Large intestine (tissue), 3 donors: ENCODE results near the gene PLA1A. TPM values are rescaled to one million over a fixed set of nuclear protein-coding genes. Genes with fewer than 3 reads are reported as not detected.

Experiments
- DNase-seq, 2 donors: peaks; one replicate each; pipeline versions ENCODE4 v3.0.0 to v3.0.0-alpha.2; 2013
- H3K27ac ChIP-seq: one replicate; pipeline ENCODE4 v1.5.1; 2013; ENCODE audit warnings: low read length
- H3K27me3 ChIP-seq: 2 replicates; pipeline ENCODE4 v1.6.1; 2013; ENCODE audit warnings: low read length; ENCODE audit not compliant: control insufficient read depth, insufficient read depth
- H3K36me3 ChIP-seq: 2 replicates; pipeline ENCODE4 v1.6.1; 2013; ENCODE audit warnings: low read length; ENCODE audit not compliant: control insufficient read depth, insufficient read depth
- H3K4me1 ChIP-seq: one replicate; pipeline ENCODE4 v1.6.1; 2013; ENCODE audit warnings: low read length; ENCODE audit not compliant: control insufficient read depth, insufficient read depth
- H3K4me3 ChIP-seq: one replicate; pipeline ENCODE4 v1.5.1; 2013; ENCODE audit warnings: low read length
- H3K9me3 ChIP-seq: one replicate; pipeline ENCODE4 v1.6.1; 2013; ENCODE audit warnings: mild to moderate bottlenecking, low read depth, low read length, moderate library complexity; ENCODE audit not compliant: control insufficient read depth
- WGBS: methylation state at CpG from one replicate; pipeline ENCODE4 v1.1.5; 2013; ENCODE audit warnings: low lambda C conversion rate; ENCODE audit not compliant: insufficient coverage; 5-methylcytosine and 5-hydroxymethylcytosine counted together
- polyA plus RNA-seq: library from polyadenylated mRNA; unstranded; fragments of 120-200 nt; gene quantifications from one replicate; pipeline ENCODE4 v1.2.1, GENCODE V29; 2013

PLA1A gene
- polyA plus RNA-seq, 1 donor: 9.3 TPM

- no peak overlapping the region for H3K4me3 ChIP-seq
- no peak overlapping the region for H3K27ac ChIP-seq
- H3K4me1 ChIP-seq: no peaks in the 10 kb centered on the region
- DNase-seq: peak in 1 of 2 donors; percentile 5
- H3K9me3 ChIP-seq: no peaks in the 10 kb centered on the region
- WGBS: 67% methylated on average over 1 of the region's 1 CpG
- no peaks in the 10 kb centered on the region for H3K36me3 ChIP-seq
- no peaks in the 10 kb centered on the region for H3K27me3 ChIP-seq
Observed at GRCh38 chr3:119662604-119663373, 65.1 kb downstream of the PLA1A start.

DNA sequence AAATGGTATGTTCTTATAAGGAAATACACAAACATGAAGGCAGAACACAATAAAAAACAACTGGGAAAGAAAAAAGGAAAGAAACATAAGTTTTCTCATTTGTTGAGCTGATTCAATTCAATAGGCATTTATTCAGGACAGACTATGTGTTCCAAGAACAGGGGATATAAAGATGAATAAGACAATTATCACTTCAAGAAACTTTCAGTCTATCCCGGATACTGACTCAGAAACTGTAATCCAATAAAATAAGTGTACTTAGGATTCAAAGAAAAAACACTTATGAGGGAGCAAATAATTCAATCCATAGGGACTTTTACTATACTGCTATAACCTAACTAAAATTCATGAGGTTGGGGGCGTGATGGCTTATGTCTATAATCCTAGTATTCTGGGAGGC is 66.2 kb downstream of the PLA1A start:
- no peaks in the 10 kb centered on the region for H3K9me3 ChIP-seq
- no peaks in the 10 kb centered on the region for H3K4me1 ChIP-seq
- H3K36me3 ChIP-seq: peaks cover 4% of the 10 kb centered on the region
- WGBS: 80% methylated on average over 1 of the region's 2 CpGs
- no peak for DNase-seq
- no peak overlapping the region for H3K27ac ChIP-seq
- H3K4me3 ChIP-seq: no peak overlapping the region
- H3K27me3 ChIP-seq: no peaks in the 10 kb centered on the region

- DNase-seq: no peak
- H3K4me3 ChIP-seq: no peak overlapping the region
- peaks cover 4% of the 10 kb centered on the region for H3K36me3 ChIP-seq
- no CpG with 5 or more reads among the region's 4 CpGs for WGBS
- H3K27ac ChIP-seq: no peak overlapping the region
- no peaks in the 10 kb centered on the region for H3K4me1 ChIP-seq
- no peaks in the 10 kb centered on the region for H3K27me3 ChIP-seq
- H3K9me3 ChIP-seq: no peaks in the 10 kb centered on the region
Observed at GRCh38 chr3:119664370-119664769, 66.7 kb downstream of the PLA1A start.

GRCh38 chr3:119664850-119665379 is 67.2 kb downstream of the PLA1A start:
- no peaks in the 10 kb centered on the region for H3K27me3 ChIP-seq
- H3K9me3 ChIP-seq: no peaks in the 10 kb centered on the region
- no peak overlapping the region for H3K4me3 ChIP-seq
- H3K27ac ChIP-seq: no peak overlapping the region
- DNase-seq: peak; percentile 21 to 60
- H3K36me3 ChIP-seq: peaks cover 5% of the 10 kb centered on the region
- 50% methylated on average over 2 of the region's 4 CpGs for WGBS
- H3K4me1 ChIP-seq: no peaks in the 10 kb centered on the region

DNA sequence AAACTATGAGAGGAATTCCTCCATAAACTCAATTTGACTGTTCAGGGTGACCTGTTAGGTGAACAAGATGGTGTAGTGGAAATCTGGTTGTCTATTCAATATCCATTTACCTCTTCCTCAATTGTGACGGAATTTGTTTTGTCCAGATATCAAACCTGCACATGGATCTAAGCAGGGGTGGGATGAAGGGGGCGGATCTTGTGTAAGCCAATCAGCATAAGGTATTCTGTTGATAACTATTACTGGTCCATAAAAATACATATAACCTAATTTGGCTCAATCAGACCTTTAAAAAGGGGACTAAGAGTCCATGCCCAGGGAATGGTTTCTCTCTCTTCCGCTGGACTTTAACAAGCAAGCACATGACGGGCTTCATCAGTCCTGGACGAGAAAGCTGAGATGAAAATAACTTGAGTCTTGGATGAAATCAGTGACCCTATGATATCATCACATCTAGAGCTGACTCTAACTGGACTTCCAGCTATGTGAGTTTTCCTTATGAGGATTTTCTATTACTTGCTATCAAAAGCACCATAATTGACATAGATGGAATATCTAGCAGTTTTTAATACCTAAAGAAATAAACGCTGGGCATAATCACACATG is 68.4 kb downstream of the PLA1A start:
- DNase-seq: no peak
- Histone ChIP-seq H3K27me3 (no peaks in the 10 kb centered on the region), H3K27ac (no peak overlapping the region), H3K9me3 (no peaks in the 10 kb centered on the region), H3K36me3 (peaks cover 7% of the 10 kb centered on the region), H3K4me1 (no peaks in the 10 kb centered on the region), H3K4me3 (no peak overlapping the region)
- 100% methylated on average over 1 of the region's 6 CpGs for WGBS

GRCh38 chr3:119669906-119670570 is 72.4 kb downstream of the PLA1A start:
- H3K9me3 ChIP-seq: peaks cover 4% of the 10 kb centered on the region
- H3K36me3 ChIP-seq: peaks cover 29% of the 10 kb centered on the region
- H3K27me3 ChIP-seq: no peaks in the 10 kb centered on the region
- no peak overlapping the region for H3K4me3 ChIP-seq
- H3K27ac ChIP-seq: no peak overlapping the region
- H3K4me1 ChIP-seq: peaks cover 5% of the 10 kb centered on the region
- WGBS: 96% methylated on average over 3 of the region's 5 CpGs
- DNase-seq: no peak

DNA sequence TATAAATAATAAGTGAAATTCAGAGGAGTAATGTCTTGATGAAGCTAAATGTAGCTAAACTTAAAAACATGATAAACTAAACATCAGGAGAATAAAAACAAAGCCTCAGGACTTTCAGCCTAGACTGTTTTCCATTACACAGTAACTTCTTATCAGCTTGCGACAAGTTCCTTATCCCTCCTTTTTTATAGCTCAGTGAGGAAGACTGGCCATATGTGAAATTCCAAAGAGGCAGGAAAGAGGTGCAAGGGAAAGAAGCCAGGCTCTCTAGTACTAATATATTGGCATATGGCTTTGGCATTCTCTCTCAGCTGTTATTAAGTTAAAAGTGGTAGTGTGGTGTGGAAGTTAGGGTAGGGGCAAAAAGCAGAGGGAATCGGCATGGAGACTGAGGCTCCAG is 75.1 kb downstream of the PLA1A start:
- no peaks in the 10 kb centered on the region for H3K27me3 ChIP-seq
- 33% methylated on average over 1 of the region's 2 CpGs for WGBS
- DNase-seq: peak; percentile 34 to 66
- peak overlapping the region; percentile 65 for H3K27ac ChIP-seq
- H3K9me3 ChIP-seq: peaks cover 4% of the 10 kb centered on the region
- no peak overlapping the region for H3K4me3 ChIP-seq
- peaks cover 8% of the 10 kb centered on the region for H3K4me1 ChIP-seq
- H3K36me3 ChIP-seq: peaks cover 30% of the 10 kb centered on the region

- no peaks in the 10 kb centered on the region for H3K27me3 ChIP-seq
- no CpG with 5 or more reads among the region's 18 CpGs for WGBS
- no peak for DNase-seq
- peak overlapping the region; percentile 65 for H3K27ac ChIP-seq
- peaks cover 4% of the 10 kb centered on the region for H3K9me3 ChIP-seq
- peaks cover 26% of the 10 kb centered on the region for H3K36me3 ChIP-seq
- peaks cover 8% of the 10 kb centered on the region for H3K4me1 ChIP-seq
- no peak overlapping the region for H3K4me3 ChIP-seq
Observed at GRCh38 chr3:119673875-119674274, 76.2 kb downstream of the PLA1A start.

DNA sequence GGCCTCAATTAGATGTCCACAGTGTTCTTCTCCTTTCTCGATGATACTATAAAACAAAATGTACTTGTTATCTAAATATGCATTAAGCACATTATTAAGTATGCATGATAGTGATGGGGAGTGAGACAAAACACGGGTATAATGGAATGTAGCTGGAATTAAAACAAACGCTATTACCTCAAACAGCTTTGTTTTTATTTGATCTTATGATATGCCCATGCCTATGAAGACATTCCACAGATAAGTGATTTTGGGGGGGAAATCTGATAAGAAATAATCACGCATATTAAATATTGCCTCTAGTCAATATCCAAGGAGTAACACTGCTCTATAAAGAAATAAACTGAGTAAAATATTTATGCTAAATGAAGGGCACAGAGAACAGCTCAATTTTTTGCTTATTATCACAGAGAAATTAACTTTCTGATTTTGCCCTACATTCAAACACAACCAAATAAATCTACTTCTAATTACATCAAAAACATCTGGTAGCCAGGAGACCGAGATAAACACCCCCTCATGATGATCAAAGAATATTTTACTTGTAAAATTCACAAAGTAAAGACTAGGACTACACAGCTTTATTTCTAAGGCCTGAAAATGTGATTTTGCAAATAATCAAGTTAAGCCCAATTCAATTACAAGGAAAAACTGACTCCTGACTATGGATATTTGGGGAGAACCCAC is 77.6 kb downstream of the PLA1A start:
- peaks cover 4% of the 10 kb centered on the region for H3K9me3 ChIP-seq
- no peak for DNase-seq
- peaks cover 8% of the 10 kb centered on the region for H3K4me1 ChIP-seq
- no peak overlapping the region for H3K27ac ChIP-seq
- H3K36me3 ChIP-seq: peaks cover 22% of the 10 kb centered on the region
- H3K4me3 ChIP-seq: no peak overlapping the region
- WGBS: 77% methylated on average over 4 of the region's 5 CpGs
- no peaks in the 10 kb centered on the region for H3K27me3 ChIP-seq

DNA sequence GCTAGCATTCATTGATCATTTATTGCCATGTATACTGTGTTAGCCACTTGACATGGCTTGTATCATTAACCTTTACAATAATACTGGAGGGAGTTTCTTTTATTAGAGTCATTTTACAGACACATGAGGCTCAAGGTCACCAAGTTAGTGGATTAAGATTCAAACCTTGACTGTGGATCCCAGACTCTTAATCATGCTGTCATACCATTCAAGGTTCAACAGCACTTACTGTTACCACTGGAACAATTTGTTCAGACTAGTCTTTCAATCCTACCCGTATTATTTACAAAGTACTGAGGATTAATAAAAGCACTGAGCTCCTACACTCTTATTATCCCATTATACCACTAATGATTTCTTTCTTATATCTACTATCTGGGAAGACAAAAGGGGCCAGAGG is 78.3 kb downstream of the PLA1A start:
- WGBS: 29% methylated on average over 1 of the region's 1 CpG
- Histone ChIP-seq H3K27ac (peak overlapping the region; percentile 84), H3K36me3 (peaks cover 22% of the 10 kb centered on the region), H3K9me3 (peaks cover 4% of the 10 kb centered on the region), H3K4me1 (peaks cover 8% of the 10 kb centered on the region), H3K27me3 (no peaks in the 10 kb centered on the region), H3K4me3 (peak overlapping the region; percentile 71)
- peak in 1 of 2 donors; percentile 37 for DNase-seq
